ENCODE results near the gene SRCAP.

DNA sequence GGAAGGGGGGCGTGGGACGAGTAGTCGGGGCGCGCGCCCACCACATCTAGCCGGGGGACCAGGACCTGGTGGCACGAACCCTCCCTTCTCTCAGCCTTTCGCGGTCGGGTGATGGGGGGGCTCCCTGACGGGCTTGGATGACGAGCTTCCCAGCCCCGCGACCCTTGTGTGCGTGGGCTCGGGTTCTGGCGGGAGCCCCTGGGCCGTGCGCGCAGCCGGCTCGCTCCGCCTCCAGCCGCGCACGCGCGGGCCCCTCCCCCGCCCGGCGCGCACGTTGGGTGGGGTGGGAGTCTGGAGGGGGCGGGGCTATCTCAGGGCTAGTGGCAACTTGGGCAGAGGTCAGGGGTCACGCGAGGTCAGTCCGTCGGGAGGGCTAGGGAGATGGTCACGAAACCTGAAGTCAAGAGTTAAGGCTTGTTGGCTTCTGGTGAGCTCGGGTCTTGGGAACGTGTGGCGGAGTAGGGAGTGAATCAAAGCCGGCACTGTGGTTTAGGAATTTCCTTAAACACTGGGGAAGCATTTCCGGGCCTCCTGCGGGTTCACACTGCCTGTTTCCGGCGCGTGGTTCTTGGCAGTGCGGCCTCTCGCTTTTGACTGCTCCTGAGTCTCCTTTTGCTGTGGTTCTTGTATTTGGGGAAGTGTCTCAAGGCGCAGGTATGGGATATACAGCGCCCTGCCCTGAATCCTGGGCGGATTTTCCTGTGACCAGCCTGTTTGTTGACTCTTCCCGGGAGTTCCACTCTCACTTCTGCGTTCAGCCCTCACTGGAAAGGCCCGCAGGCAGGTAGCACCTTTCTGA lies at the start of gene SRCAP:
- TF ChIP-seq, protein P1, sequence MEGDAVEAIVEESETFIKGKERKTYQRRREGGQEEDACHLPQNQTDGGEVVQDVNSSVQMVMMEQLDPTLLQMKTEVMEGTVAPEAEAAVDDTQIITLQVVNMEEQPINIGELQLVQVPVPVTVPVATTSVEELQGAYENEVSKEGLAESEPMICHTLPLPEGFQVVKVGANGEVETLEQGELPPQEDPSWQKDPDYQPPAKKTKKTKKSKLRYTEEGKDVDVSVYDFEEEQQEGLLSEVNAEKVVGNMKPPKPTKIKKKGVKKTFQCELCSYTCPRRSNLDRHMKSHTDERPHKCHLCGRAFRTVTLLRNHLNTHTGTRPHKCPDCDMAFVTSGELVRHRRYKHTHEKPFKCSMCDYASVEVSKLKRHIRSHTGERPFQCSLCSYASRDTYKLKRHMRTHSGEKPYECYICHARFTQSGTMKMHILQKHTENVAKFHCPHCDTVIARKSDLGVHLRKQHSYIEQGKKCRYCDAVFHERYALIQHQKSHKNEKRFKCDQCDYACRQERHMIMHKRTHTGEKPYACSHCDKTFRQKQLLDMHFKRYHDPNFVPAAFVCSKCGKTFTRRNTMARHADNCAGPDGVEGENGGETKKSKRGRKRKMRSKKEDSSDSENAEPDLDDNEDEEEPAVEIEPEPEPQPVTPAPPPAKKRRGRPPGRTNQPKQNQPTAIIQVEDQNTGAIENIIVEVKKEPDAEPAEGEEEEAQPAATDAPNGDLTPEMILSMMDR (conservative IDR thresholded peaks at IDR 0.05 in 1 of 2, IDR thresholded peaks at IDR 0.05 in 1 of 2; ENCODE audit: extremely low read depth in 1 of 2, insufficient read depth in 1 of 2, low read depth in 1 of 2, low read length in 2 of 2): no peak
- no peak for TF ChIP-seq EZH2 (IDR thresholded peaks at IDR 0.05; ENCODE audit: borderline replicate concordance, low read length)
